Measurements from ENCODE around the gene TNFAIP8L3.
"Not testable (repeated sequence)": the region's sequence is repeated elsewhere in the genome, so short reads cannot be mapped to it uniquely, and the experiment has no call there.

TNFAIP8L3 gene

GRCh38 chr15:51051776-51052175 lies 42.9 kb downstream of the TNFAIP8L3 start:
- DNase-seq = no peak

GRCh38 chr15:51049081-51049480 lies 45.6 kb downstream of the TNFAIP8L3 start:
- DNase-seq = no peak

- DNase-seq = no peak
Observed at GRCh38 chr15:51048308-51048707, 46.4 kb downstream of the TNFAIP8L3 start.

DNA sequence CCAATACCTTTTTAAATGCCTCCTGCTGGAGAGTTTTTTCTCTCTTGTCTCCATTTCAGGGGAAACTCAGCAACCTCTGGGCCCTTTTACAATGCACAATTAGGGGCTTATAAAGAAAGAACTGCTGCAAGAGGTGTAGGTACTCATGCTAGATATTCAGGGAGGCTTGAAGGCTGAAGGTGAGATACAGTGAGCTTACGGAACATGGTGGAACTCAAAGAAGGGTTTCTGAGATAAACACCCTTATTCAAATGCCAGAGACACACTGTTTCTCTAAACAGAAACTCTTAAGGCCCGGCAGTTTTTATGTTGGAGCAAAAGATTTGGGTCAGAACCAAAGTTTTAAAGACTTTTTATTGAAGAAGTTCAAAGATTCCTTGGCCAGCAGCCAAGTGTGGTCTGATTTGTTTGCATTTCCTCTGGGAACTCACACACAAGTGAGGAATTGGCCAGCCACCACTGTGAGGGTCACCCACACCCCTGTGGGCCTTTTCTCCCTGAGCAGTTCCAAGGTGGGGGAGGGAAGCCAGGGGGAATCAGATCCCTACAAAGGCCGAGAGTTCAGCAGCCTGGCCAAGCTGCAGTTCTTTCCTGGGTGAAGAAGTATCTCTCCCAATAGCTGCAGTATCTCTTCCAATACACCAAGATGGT lies 47.8 kb downstream of the TNFAIP8L3 start:
- DNase-seq = no peak

GRCh38 chr15:51046016-51046415 lies 48.7 kb downstream of the TNFAIP8L3 start:
- DNase-seq = no peak

DNA sequence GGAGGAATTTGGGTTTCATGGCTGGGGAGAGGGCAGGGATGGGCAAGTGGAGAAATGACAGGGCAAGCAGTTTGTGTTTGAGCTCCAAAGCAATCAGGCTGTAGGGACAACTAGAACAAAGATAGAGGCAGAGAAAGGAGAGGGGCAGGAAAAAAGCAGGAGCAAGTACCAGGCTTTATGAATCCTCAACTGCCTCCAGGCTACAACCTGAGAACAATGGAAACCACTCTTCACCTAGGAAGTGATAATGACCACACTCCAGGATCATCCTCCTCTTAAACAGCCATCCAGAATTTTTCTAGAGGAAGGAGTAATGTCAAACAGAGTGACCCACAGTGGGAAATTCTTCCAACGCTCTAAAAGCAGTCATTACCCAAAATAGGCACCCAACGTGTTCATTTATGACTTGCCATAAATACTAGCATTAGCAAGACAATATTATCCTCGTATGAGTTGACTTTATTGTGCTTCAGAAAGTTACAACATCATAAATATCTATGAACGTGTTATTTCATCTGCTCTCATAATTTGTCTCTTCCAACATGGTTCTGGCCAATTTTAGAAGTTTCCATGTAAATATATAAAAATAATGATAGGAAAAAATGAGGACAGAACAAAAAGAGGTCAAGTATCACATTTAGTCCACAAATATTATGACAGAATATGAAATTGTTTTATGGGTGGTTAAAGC lies 50.5 kb downstream of the TNFAIP8L3 start:
- no peak for DNase-seq

- no peak for DNase-seq
Observed at GRCh38 chr15:51038974-51039319, 55.8 kb downstream of the TNFAIP8L3 start.

DNA sequence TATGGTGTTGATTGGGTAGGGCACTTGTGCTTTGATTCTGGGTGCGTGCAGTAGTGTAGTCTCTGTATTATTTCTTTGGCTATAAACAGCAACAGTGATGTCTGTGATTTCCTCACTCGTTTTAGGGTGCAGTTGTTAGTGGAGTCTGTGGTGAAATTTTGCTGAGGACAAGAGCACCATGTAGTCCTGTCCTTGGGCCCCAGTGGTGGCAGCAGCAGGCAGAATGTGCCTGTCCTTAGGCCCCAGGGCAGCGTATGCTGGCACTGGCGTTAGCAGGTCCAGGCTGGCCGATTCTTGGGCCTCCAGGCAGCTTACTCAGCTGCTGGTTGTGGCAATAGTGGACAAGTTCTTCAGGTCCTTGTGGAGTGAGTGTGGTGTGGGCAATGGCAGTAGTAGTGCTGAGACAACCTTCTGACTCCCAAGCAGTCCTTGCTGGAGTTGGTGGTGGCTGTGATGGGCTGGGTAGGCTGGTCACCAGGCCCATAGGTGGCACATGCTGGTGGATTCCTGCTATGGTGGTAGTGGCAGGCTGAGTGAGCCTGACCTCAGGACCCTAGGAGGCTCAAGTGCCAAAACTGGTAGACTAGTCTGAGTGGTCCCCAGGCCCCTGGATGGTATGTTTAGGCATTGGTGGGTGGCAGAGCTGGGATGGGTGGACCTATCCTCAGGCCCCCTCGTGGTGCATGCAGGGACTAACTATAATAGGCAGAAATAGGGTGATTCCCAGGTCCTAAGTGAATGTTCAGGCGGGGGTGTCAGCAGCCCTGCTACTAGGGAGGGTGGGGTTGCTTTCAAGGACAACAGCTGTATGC lies 56.3 kb downstream of the TNFAIP8L3 start:
- no peak for DNase-seq

DNA sequence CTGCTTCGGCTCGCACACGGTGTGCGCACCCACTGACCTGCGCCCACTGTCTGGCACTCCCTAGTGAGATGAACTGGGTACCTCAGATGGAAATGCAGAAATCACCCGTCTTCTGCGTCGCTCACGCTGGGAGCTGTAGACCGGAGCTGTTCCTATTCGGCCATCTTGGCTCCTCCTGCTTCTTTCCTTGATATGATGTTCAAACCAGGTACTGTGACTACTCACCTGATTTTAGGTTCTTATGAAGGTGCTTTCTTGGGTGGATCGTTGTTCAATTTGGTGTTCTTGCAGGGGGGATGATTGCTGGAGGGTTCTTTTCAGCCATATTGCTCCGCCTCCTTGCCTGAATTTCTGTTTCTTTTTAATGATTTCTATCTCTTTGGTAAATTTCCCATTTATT lies 57.2 kb downstream of the TNFAIP8L3 start:
- not testable (repeated sequence) for DNase-seq

DNA sequence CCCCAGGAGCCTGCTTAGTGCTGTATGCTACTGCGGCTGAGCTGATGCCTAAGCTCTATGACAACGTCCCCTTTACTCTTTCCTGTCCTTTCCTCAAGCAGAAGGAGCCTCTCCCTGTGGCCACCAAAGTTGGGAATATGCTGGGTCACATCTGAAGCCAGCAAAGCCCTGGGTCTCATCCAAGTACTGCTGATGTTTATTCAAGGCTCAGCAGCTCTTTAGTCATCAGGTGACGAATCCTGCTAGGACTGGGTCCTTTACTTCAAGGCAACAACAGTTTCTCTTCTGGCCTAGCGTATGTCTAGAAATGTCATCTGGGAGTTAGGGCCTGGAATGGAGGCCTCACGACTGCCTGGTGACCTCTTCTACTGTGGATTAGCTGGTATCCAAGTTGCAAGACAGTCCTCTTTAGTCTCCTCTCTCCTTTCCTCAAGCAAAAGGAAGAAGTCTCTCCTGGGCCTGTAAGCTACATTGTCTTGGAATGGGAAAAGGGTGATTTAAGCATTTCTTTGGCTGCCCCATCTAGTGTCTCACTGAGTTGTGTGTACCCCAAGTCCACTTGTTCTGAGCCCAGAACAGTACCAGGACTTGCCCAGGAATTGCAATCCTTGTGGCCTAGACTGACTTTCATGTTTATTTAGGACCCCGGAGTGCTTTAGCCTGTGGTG lies 63.9 kb downstream of the TNFAIP8L3 start:
- no peak for DNase-seq

DNA sequence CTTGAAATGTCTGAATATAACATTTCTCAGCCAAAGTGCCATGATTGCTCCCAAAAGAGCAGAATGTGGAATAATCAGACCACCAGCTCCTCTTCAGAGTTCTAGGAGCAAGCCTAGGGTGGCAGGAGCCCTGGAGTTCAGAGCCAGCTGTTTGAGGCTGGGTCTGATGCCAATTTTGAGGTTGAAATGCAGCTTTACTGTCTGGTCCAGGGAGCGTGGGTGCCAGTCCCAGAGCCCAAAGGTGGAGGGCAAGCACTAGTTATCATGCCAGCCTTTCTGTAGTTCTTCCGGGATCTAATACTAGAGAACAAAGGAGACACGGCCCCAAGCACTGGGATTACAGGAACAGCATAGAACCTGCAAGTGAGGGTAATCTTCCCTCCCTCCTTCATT lies 69.3 kb downstream of the TNFAIP8L3 start:
- no peak for DNase-seq

DNA sequence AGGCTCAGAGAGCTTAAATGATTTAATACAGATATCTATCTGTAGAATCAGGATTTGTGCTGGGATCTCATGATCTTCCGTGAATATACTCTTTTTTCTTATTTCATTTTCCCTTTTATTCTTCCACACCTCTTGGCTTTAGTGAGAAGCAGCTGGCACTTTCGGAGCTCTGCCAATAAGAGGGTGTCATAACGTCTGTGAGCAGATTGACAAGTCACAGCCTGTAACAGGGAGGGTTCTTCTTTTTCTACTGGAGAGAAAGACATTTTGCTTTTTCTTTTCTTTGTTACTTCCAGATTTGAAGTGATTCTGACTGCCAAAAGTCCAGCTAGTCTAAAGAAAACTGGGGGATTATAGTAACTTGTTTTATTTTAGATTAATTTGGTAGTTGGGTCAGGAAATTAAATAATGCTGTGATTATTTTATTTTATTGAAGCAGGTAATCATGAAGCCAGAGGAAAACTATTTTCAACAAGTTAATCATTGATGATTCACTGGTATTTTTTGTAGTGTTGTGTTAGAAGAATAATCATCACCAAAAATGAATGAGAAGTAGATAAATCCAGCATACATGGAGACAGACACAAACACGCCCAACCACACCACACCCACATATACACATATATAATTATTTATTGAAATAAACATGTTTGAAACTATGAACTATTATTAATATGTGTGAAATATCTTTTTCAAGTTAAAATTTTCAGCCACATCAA lies 69.8 kb downstream of the TNFAIP8L3 start:
- DNase-seq = no peak

DNA sequence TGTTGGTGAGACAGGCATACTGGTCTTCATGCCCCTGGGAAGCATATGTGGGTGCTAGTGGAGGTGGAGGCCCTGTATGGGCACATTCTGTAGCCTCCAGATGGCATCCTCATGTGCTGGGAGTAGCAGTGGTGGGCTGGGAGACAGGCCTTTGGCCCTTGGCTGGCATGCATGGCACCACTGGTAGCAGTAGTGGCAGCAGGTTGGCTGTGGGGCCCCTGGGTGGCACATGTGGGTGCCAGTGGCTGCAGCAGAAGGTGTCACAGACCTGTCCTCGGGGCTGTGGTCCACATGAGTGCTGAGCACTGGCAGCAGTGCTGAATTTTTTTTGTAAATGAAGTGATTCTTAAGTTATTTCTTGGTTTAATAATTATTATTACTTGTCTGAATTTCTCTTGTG lies 71.2 kb downstream of the TNFAIP8L3 start:
- no peak for DNase-seq

- no peak for DNase-seq
Observed at GRCh38 chr15:51022206-51022605, 72.5 kb downstream of the TNFAIP8L3 start.

- no peak for DNase-seq
Observed at GRCh38 chr15:51016615-51017014, 78.1 kb downstream of the TNFAIP8L3 start.

DNA sequence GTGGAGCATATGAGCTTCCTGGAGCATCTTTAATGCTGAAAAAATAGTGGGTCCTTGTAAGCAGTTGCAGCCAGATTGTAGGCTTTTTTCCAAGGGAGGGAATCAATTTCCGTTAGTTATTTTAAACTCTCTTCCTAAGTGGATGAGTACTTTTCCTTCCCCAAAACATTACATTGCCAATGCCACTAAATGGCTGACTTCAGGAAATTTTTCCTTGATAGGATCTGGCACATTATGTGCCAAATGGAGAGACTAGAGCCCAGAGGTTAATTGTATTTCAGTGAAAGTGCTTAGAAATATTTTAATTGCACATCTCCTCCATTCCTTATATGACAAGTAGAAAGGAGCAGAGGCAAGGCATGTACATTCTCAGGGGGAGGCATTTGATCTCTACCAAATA lies 83.5 kb downstream of the TNFAIP8L3 start:
- no peak for DNase-seq

- no peak for DNase-seq
Observed at GRCh38 chr15:51007131-51007666, 87.5 kb downstream of the TNFAIP8L3 start.

All from stimulated activated CD4-positive, alpha-beta T cell treated with anti-CD3 and anti-CD28 coated beads, Interleukin-4, amount 100 ng/mL, for 1 hour (primary cell).